ENCODE measurements around the gene TMC3. TPM values are rescaled to one million over a fixed set of nuclear protein-coding genes. Genes with fewer than 3 reads are reported as not detected.

Gene TMC3
- polyA plus RNA-seq, 1 donor (not counting 4 experiments of a cell fraction or from before 2014, with no cell fraction given) = not detected

- Histone ChIP-seq H3K4me2 (ENCODE audit: control insufficient read depth, extremely low read depth, insufficient read depth, low read depth, low read length) (no peak overlapping the region), H3K9ac (ENCODE audit: control insufficient read depth, extremely low read depth, insufficient read depth, low read length) (no peak overlapping the region), H3K4me1 (ENCODE audit: control insufficient read depth, extremely low read depth, insufficient read depth, low read length) (no peaks in the 10 kb centered on the region), H3K9me3 (ENCODE audit: control insufficient read depth, low read depth, low read length) (no peaks in the 10 kb centered on the region), H3K27ac (ENCODE audit: control insufficient read depth, insufficient read depth, low read length) (no peak overlapping the region), H3K36me3 (ENCODE audit: control insufficient read depth in 2 of 2, extremely low read depth in 1 of 2, insufficient read depth in 2 of 2, low read length in 2 of 2) (no peaks in the 10 kb centered on the region), H3K79me2 (ENCODE audit: control insufficient read depth, insufficient read depth, low read length) (no peaks in the 10 kb centered on the region), H3K9me1 (ENCODE audit: control insufficient read depth, extremely low read depth, insufficient read depth, low read length) (no peaks in the 10 kb centered on the region), H2AFZ (ENCODE audit: control insufficient read depth, low read length) (no peak overlapping the region), H3K4me3 (ENCODE audit: control insufficient read depth in 2 of 3, extremely low read depth in 1 of 3, insufficient read depth in 2 of 3, low read depth in 1 of 3, low read length in 3 of 3) (no peak overlapping the region), H4K20me1 (ENCODE audit: control insufficient read depth, extremely low read depth, insufficient read depth, low read length) (no peaks in the 10 kb centered on the region), H3K27me3 (ENCODE audit: control insufficient read depth, extremely low read depth, insufficient read depth, low read length) (peaks cover 8% of the 10 kb centered on the region)
- DNase-seq (ENCODE audit: low read depth, low spot score) = no peak
- TF ChIP-seq EZH2 (IDR thresholded peaks at IDR 0.05; ENCODE audit: low read length) (no peak), CTCF (optimal IDR thresholded peaks at IDR 0.05 in 1 of 3, IDR thresholded peaks at IDR 0.05 in 1 of 3, conservative IDR thresholded peaks at IDR 0.05 in 1 of 3; ENCODE audit: extremely low read depth in 1 of 3, insufficient read depth in 2 of 3, low read length in 3 of 3) (no peak)
- no peak for FAIRE-seq
- dilution Hi-C loops (cut with MboI; ENCODE audit: extremely low pct_ligation_motif_present, low sequenced_read_pairs) = no loop called here
Measured at GRCh38 chr15:81363276-81363675, 10.7 kb downstream of the TMC3 start.

- no peak overlapping the region for H2AFZ ChIP-seq (ENCODE audit: control insufficient read depth, low read length)
- no peak overlapping the region for H3K4me2 ChIP-seq (ENCODE audit: control insufficient read depth, extremely low read depth, insufficient read depth, low read depth, low read length)
- no peaks in the 10 kb centered on the region for H4K20me1 ChIP-seq (ENCODE audit: control insufficient read depth, extremely low read depth, insufficient read depth, low read length)
- no peaks in the 10 kb centered on the region for H3K36me3 ChIP-seq (ENCODE audit: control insufficient read depth in 2 of 2, extremely low read depth in 1 of 2, insufficient read depth in 2 of 2, low read length in 2 of 2)
- no peak for FAIRE-seq
- H3K9ac ChIP-seq (ENCODE audit: control insufficient read depth, extremely low read depth, insufficient read depth, low read length) = no peak overlapping the region
- H3K4me3 ChIP-seq (ENCODE audit: control insufficient read depth in 2 of 3, extremely low read depth in 1 of 3, insufficient read depth in 2 of 3, low read depth in 1 of 3, low read length in 3 of 3) = no peak overlapping the region
- dilution Hi-C loops (cut with MboI; ENCODE audit: extremely low pct_ligation_motif_present, low sequenced_read_pairs) = no loop called here
- peaks cover 8% of the 10 kb centered on the region for H3K27me3 ChIP-seq (ENCODE audit: control insufficient read depth, extremely low read depth, insufficient read depth, low read length)
- H3K9me1 ChIP-seq (ENCODE audit: control insufficient read depth, extremely low read depth, insufficient read depth, low read length) = no peaks in the 10 kb centered on the region
- no peak overlapping the region for H3K27ac ChIP-seq (ENCODE audit: control insufficient read depth, insufficient read depth, low read length)
- no peaks in the 10 kb centered on the region for H3K79me2 ChIP-seq (ENCODE audit: control insufficient read depth, insufficient read depth, low read length)
- H3K4me1 ChIP-seq (ENCODE audit: control insufficient read depth, extremely low read depth, insufficient read depth, low read length) = no peaks in the 10 kb centered on the region
- no peaks in the 10 kb centered on the region for H3K9me3 ChIP-seq (ENCODE audit: control insufficient read depth, low read depth, low read length)
- no peak for TF ChIP-seq CTCF (optimal IDR thresholded peaks at IDR 0.05 in 1 of 3, IDR thresholded peaks at IDR 0.05 in 1 of 3, conservative IDR thresholded peaks at IDR 0.05 in 1 of 3; ENCODE audit: extremely low read depth in 1 of 3, insufficient read depth in 2 of 3, low read length in 3 of 3)
- no peak for TF ChIP-seq EZH2 (IDR thresholded peaks at IDR 0.05; ENCODE audit: low read length)
- DNase-seq (ENCODE audit: low read depth, low spot score) = no peak
Measured at GRCh38 chr15:81362790-81363189, 11.2 kb downstream of the TMC3 start.

All from keratinocyte (primary cell).